ENCODE measurements around the gene HCN1.
A peak's percentile ranks its signal among the peaks of the same experiment; 100 is the strongest.
"Not testable (repeated sequence)": the region's sequence is repeated elsewhere in the genome, so short reads cannot be mapped to it uniquely, and the experiment has no call there.

The HCN1 gene

GRCh38 chr5:45617859-45618416 lies 78.2 kb downstream of the HCN1 start:
- no peak for DNase-seq (ENCODE audit: low read depth, low spot score)

DNA sequence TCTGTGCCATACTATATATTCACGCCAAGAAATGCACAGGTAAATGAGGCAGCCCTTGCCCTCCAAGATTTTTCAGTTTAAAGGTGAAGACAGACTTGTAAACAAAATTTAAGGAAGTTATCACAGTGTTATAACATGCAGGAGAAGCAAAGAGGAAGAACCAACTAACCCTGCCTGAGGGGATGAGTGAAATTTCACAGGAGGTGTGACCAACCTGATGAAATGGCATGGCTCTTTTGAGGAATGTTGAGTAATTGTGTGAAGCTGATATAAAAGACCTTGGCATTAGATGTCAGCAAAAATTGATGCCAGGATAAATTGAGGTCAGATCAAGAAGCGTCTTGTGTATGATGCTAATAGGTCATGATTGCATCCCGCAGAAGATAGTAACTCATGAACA lies 86.5 kb downstream of the HCN1 start:
- no peak for DNase-seq (ENCODE audit: low read depth, low spot score)

- no peak for DNase-seq (ENCODE audit: low read depth, low spot score)
These were observed 92.1 kb downstream of the HCN1 start for GRCh38 chr5:45604092-45604491.

GRCh38 chr5:45601424-45601823 lies 94.8 kb downstream of the HCN1 start:
- no peak for DNase-seq (ENCODE audit: low read depth, low spot score)

DNA sequence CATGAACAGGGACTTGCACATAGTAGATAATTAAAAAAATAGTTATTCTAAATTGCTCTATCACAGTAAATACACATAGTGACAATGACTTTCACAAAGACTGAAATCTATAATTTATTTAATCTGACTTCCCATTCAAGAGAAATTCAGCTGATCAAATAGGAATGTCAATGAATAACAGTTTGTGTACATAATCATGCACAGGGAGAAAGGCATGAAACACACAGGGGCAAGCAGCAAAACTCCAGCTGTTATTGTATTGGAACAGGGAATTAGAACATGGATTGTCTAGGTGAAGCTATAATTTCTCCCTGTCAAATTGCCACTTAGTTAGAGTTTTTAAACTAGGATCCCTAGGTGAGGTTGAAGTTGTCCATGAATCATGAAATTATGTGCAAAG lies 99.9 kb downstream of the HCN1 start:
- no peak for DNase-seq (ENCODE audit: low read depth, low spot score)

DNA sequence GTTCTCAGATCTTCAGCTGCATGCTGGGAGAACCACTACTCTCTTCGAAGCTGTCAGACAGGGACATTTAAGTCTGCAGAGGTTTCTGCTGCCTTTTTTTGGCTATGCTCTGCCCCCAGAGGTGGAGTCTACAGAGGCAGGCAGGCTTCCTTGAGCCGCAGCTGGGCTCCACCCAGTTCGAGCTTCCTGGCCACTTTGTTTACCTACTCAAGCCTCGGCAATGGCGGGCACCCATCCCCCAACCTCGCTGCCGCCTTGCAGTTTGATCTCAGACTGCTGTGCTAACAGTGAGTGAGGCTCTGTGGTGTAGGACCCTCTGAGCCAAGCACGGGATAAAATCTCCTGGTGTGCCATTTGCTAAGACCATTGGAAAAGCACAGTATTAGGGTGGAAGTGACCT lies 110.2 kb downstream of the HCN1 start:
- DNase-seq (ENCODE audit: low read depth, low spot score) = not testable (repeated sequence)

GRCh38 chr5:45578270-45578669 lies 117.9 kb downstream of the HCN1 start:
- DNase-seq (ENCODE audit: low read depth, low spot score) = no peak

DNA sequence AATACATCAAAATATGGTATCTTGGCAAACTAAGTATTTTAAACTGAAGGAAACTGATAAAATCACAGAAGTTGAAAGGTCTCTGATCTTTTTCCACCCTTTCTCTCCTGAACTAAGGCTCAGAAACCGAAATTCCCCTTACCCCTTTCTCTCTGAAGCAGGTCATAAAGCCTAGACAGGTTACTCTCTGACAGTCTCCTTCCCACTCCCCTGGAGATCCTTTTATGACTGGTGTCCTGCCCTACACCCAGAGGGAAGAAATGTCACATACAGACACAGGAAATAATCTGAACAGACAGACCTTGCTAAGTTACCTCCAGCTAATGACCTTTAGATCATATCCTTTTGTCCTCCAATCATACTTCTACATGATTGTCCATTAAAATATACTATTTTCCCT lies 127.4 kb downstream of the HCN1 start:
- no peak for DNase-seq (ENCODE audit: low read depth, low spot score)

DNA sequence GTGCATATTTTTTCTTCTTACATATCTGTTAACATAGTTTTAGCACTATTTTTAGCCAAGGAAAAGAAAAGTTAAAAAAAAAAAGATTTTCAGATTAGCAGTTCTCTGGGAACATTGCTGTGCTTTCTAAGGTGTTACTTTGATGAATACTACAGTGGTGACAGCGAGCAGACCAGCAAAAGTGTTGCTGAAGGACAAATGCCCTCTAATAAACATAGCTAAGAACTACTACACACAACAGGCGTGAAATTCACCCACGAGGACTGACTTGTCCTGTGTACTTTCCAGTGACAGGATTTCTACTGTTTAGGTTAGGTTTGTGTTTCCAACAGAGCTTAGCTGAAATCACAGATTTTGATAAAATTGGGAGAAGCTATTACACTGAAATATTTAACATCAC lies 153.8 kb downstream of the HCN1 start:
- no peak for DNase-seq (ENCODE audit: low read depth, low spot score)

DNA sequence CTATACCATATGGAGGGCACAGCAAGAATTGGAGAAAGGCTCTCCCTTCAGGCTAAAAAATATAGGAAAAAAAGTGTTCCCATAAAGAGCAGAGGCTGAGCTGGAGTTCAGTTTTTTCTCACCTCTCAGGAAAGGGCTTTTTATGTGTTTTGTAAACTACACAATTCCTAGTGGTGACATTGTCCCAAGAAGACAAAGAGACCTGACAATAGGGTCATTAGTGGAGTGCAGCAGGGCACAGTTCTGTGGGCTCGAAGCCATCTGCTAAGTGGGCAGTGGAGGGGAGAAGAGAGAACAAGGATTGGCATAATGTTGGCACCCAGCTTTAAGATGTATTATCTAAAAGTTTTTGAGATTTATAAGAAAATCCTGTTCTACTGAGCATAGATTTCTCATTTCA lies 162.5 kb downstream of the HCN1 start:
- DNase-seq (ENCODE audit: low read depth, low spot score) = no peak

GRCh38 chr5:45532826-45533624 lies 163.2 kb downstream of the HCN1 start:
- peak; percentile 2 for DNase-seq (ENCODE audit: low read depth, low spot score)

DNA sequence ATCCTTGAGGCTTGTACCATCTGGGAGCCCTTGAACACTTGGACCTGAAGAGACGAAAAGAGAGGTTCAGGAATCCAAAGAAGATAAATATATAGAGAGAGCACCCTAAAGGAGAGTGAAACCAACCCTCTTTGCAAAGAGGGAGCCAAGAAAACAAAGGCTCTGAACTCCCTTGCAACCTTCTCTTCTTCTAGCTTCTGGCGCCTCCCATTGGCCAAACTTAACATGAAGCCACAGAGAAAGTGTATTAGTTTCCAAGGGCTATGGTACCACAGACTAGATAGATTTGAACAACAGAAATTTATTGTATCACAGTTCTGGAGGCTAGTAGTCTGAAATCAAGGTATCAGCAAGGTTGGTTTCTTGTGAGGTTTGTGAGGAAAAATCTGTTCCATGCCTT lies 175.1 kb downstream of the HCN1 start:
- DNase-seq (ENCODE audit: low read depth, low spot score) = peak; percentile 25

DNA sequence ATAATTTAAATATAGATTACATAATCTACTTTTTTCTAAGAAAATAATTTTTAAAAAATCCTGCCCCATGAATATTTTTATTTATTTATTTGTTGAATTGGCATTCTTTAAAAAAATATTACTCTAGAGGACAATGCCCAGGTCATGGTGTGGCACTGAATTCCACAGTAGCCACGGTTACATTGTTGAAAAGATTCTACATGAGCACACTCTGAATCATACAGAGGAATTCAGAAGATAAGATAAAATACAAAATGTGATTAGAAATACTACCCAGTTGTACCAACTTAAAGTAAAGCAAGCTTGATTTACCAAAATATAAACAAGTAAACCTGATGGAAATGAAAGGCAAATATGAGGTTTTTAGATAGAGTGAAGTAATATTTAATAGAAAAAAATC lies 183.7 kb downstream of the HCN1 start:
- DNase-seq (ENCODE audit: low read depth, low spot score) = no peak

DNA sequence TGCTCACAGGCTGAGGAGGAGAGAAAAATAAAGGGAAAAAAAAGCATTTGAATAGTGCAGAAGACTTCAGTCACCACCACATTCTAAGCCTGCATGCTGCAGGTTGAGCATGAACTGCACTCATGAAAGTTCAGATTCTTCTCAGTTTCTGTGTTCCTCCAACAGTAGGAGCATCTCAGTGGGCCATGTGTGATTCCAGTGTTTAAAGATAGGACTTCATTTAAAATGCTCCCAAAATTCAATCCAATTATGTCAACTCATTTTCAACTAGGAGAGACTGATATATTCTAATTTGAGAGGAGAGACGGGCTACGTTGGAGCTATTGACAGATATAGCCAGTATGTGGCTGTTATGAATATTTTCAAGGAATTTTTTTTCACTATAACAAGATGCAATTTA lies 186.8 kb downstream of the HCN1 start:
- no peak for DNase-seq (ENCODE audit: low read depth, low spot score)

DNA sequence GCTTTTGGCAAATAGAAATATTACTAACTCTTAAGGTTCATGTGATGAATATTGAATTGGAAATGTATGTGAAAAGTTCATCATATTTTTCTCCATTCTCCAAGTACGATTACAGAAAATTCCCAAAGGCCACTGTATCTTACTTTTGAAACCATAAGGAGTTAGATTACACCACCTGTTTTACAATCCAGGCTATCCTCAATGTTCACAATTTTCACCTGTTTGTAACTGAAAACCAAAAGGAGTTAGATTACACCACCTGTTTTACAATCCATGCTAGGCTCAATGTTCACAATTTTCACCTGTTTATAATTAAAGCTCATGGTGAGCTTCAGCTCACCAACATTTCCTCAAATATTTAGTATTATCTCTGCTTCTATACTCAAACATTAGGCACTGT lies 188.0 kb downstream of the HCN1 start:
- no peak for DNase-seq (ENCODE audit: low read depth, low spot score)

DNA sequence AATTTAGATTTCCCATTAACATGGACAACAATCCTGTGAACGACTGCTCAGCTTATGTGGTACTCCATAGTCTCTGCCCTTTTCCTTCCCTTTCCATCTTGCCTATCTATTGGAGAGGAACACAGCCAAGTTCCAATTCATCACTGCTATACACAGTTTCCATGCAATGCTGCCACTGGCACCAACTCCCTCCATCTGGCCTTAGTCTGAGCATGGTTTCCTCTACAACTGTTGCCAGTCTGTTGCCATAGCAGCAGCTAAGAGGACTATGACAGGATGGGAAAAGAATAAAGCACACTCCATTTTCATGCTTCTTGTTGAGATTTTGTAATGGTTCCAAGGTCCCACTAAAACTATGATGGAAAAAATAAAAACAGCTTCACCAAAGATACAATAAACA lies 189.0 kb downstream of the HCN1 start:
- DNase-seq (ENCODE audit: low read depth, low spot score) = no peak

DNA sequence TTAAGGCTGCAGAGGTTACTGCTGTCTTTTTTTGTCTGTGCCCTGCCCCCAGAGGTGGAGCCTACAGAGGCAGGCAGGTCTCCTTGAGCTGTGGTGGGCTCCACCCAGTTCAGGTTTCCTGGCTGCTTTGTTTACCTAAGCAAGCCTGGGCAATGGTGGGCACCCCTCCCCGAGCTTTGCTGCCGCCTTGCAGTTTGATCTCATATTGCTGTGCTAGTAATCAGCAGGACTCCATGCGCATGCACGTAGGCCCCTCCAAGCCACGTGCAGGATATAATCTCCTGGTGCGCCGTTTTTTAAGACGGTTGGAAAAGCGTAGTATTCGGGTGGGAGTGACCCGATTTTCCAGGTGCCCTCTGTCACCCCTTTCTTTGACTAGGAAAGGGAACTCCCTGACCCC lies 197.2 kb downstream of the HCN1 start:
- DNase-seq (ENCODE audit: low read depth, low spot score) = not testable (repeated sequence)

DNA sequence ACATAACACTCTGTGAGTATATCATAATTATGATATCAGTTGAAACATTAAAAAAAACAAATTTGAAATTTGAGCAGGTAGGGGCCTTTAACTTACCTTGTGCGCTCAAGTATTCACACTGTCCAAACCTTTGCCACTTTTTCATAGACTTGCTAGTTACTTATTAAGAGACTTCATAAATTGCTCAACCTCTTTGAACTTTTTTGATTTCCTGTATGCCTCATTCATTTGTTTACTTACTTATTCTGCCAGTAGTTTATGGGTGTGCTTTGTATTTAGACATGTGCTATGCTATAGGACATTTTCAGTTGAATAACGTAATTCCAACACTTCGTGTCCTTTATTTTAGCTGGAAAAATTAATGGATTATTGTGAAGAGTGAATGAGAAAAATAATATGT lies 204.8 kb downstream of the HCN1 start:
- DNase-seq (ENCODE audit: low read depth, low spot score) = no peak

DNA sequence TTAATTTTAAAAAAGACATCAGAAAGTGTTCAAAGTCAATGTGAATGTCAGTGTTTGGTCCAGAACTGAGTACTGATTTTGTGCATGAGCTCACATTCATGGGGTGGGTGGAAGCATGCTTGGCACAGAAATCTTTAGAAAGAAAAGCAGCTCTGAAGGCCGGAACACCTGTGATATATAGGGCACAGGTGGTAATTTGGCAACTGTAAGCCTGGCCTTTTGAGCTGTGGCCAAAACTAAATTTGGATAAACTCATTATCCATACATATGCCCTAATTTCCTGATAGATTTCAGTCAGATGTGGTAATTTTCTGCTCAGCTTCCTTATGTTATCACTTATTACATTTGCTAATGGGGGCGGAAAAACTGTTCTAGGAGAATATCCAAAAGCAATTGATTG lies 211.4 kb downstream of the HCN1 start:
- DNase-seq (ENCODE audit: low read depth, low spot score) = no peak

DNA sequence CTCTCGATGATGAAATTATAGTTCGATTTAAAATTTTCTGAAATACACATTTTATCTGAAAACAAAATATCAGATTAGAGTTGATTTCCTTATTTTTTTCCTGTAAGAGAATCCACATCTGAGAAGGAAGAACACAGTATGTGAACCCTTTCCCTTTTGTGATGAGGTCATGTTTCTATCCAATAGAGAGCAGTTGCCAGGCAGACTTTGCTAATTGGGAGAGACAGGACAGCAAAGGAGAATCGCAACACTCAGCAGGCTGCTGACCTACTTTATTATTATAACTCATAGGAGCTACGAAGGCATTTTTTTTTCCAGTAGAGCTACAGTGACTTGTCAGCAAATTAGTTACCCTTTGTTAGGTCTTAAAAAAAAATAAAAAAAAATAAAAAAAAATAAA lies 242.1 kb downstream of the HCN1 start:
- peak; percentile 48 for DNase-seq (ENCODE audit: low read depth, low spot score)

DNA sequence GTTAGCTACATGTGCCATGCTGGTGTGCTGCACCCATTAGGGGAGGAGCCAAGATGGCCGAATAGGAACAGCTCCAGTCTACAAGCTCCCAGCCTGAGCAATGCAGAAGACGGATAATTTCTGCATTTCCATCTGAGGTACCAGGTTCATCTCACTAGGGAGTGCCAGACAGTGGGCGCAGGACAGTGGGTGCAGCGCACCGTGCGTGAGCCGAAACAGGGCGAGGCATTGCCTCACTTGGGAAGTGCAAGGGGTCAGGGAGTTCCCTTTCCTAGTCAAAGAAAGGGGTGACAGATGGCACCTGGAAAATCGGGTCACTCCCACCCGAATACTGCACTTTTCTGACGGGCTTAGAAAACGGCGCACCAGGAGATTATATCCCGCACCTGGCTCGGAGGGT lies 251.3 kb downstream of the HCN1 start:
- not testable (repeated sequence) for DNase-seq (ENCODE audit: low read depth, low spot score)

DNA sequence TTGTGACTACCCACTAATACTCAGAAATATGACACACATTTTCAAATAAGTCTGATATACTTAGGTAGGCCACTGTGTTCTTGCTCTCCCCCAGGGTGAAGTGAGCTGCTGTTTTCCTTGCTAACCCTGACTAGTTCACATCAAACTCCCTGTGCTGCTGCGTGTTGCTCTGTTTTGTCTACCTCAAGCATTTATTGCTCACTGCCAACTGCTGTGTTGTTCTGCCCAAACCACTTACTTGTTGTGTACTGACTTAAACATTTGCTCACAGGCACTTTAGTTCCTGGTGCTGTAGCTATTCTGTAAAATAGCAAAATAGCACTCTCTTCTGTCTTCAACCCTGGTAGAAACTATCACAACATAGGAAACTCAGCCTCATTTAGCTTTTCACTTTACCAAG lies 255.7 kb downstream of the HCN1 start:
- DNase-seq (ENCODE audit: low read depth, low spot score) = no peak

- DNase-seq (ENCODE audit: low read depth, low spot score) = no peak
These were observed 258.4 kb downstream of the HCN1 start for GRCh38 chr5:45437752-45438151.

All from iPS DF 19.7 (cell line).